Hepatocyte (in vitro differentiated cells): ENCODE measurements around the gene ACP7.

Experiments used
- EZH2 ChIP-seq: fragments of 200-600 bp; sonication (generic); IDR thresholded peaks from 2 replicates; pipeline ENCODE4 v1.6.1; 2016; ENCODE audit warnings: antibody characterized with exemption, mild to moderate bottlenecking, borderline replicate concordance
- TF ChIP-seq, protein P1 (sequence below): fragments of 200-600 bp; sonication (generic); IDR thresholded peaks from 2 replicates; pipeline ENCODE4 v1.5.1; 2016; ENCODE audit warnings: antibody characterized with exemption, mild to moderate bottlenecking; ENCODE audit not compliant: poor library complexity

DNA sequence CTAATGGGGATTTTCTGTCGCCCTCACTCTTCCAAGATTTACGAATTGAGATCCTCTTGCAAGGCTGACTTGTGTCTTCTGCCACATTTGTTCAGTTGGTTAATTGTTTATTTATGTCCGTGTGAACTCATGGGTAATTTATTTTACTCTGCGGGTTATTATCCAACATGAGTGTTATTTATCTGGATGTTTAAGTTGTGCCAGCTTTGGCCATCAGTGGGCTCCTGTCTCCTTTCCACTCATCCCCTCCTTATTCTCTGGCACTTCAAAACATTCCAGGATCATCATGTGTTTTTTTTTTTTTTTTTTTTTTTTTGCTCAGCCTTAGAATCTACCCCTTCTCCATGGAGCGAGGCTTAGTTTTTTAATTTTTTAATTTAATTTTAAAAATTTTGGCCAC lies 19.0 kb downstream of the ACP7 start:
- TF ChIP-seq EZH2, result no peak
- TF ChIP-seq, protein P1, sequence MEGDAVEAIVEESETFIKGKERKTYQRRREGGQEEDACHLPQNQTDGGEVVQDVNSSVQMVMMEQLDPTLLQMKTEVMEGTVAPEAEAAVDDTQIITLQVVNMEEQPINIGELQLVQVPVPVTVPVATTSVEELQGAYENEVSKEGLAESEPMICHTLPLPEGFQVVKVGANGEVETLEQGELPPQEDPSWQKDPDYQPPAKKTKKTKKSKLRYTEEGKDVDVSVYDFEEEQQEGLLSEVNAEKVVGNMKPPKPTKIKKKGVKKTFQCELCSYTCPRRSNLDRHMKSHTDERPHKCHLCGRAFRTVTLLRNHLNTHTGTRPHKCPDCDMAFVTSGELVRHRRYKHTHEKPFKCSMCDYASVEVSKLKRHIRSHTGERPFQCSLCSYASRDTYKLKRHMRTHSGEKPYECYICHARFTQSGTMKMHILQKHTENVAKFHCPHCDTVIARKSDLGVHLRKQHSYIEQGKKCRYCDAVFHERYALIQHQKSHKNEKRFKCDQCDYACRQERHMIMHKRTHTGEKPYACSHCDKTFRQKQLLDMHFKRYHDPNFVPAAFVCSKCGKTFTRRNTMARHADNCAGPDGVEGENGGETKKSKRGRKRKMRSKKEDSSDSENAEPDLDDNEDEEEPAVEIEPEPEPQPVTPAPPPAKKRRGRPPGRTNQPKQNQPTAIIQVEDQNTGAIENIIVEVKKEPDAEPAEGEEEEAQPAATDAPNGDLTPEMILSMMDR, result no peak
